HEK293 (cell line): Measurements from ENCODE around the gene SIN3A.
"Not testable (repeated sequence)": the region's sequence is repeated elsewhere in the genome, so short reads cannot be mapped to it uniquely, and the experiment has no call there.

ENCODE experiments used
- CTCF ChIA-PET: fragments of 350-600 bp; formaldehyde crosslinking; extraction: SDS; loops from one replicate; lab custom pipeline; 2021; ENCODE audit warnings: antibody characterized with exemption; lab: Yijun Ruan, JAX
- POLR2A ChIA-PET: fragments of 300-600 bp; formaldehyde crosslinking; extraction: SDS; loops from one replicate; lab custom pipeline; 2020; ENCODE audit warnings: antibody characterized with exemption, inconsistent platforms; lab: Yijun Ruan, JAX
- H3K27ac ChIP-seq: fragments of 200-500 bp; sonication (Bioruptor generic); 2 replicates; pipeline ENCODE4 v1.5.1; 2014; ENCODE audit warnings: low read depth, low read length, control low read depth, inconsistent platforms; ENCODE audit errors: extremely low read depth
- H3K36me3 ChIP-seq, 2 experiments: fragments of 200-500 bp in 1 of 2; sonication (Bioruptor generic) in 1 of 2; 1 replicate in 1 of 2; 2 replicates in 1 of 2; pipeline ENCODE4 v1.5.1; 2014 to 2017; ENCODE audit warnings: inconsistent platforms in 2 of 2, low read length in 2 of 2; ENCODE audit not compliant: control insufficient read depth in 2 of 2, insufficient read depth in 1 of 2
- H3K4me1 ChIP-seq: fragments of 200-500 bp; sonication (Bioruptor generic); 2 replicates; pipeline ENCODE4 v1.5.1; 2014; ENCODE audit warnings: mild to moderate bottlenecking, low read length, inconsistent platforms; ENCODE audit not compliant: control insufficient read depth, insufficient read depth
- H3K4me3 ChIP-seq: 2 replicates; pipeline ENCODE4 v1.5.1; 2011; ENCODE audit warnings: low read depth, mild to moderate bottlenecking, control low read depth, low read length, moderate library complexity
- H3K9me3 ChIP-seq: fragments of 200-500 bp; sonication (Bioruptor generic); 2 replicates; pipeline ENCODE4 v1.5.1; 2014; ENCODE audit warnings: low read depth, low read length, inconsistent platforms; ENCODE audit not compliant: control insufficient read depth, insufficient read depth
- KLF1 ChIP-seq: fragments of 450-650 bp; formaldehyde crosslinking; IDR thresholded peaks from 2 replicates; pipeline ENCODE4 v1.5.1; 2016; ENCODE audit warnings: missing biosample characterization, missing genetic modification characterization
- REST ChIP-seq: fragments of 450-650 bp; formaldehyde crosslinking; IDR thresholded peaks from 2 replicates; pipeline ENCODE4 v1.5.1; 2016; ENCODE audit warnings: missing biosample characterization, missing genetic modification characterization
- ZBTB11 ChIP-seq: fragments of 450-650 bp; formaldehyde crosslinking; conservative IDR thresholded peaks from 2 replicates; pipeline ENCODE4 v1.5.1; 2016; ENCODE audit warnings: low read depth, missing biosample characterization, missing genetic modification characterization
- ZBTB21 ChIP-seq: fragments of 450-650 bp; formaldehyde crosslinking; IDR thresholded peaks from 2 replicates; pipeline ENCODE4 v1.5.1; 2017; ENCODE audit warnings: missing biosample characterization, missing genetic modification characterization
- ZBTB7A ChIP-seq: fragments of 450-650 bp; formaldehyde crosslinking; IDR thresholded peaks from 2 replicates; pipeline ENCODE4 v1.5.1; 2016; ENCODE audit warnings: low read depth, missing biosample characterization, missing genetic modification characterization
- ZNF140 ChIP-seq: fragments of 450-650 bp; formaldehyde crosslinking; IDR thresholded peaks from 2 replicates; pipeline ENCODE4 v1.5.1; 2016; ENCODE audit warnings: missing biosample characterization, missing genetic modification characterization
- ZNF423 ChIP-seq: fragments of 450-650 bp; formaldehyde crosslinking; IDR thresholded peaks from 2 replicates; pipeline ENCODE4 v1.5.1; 2016; ENCODE audit warnings: missing biosample characterization, missing genetic modification characterization
- ZNF530 ChIP-seq: fragments of 450-650 bp; formaldehyde crosslinking; IDR thresholded peaks from 2 replicates; pipeline ENCODE4 v1.5.1; 2016; ENCODE audit warnings: low read depth, missing biosample characterization, missing genetic modification characterization
- ZNF561 ChIP-seq: fragments of 450-650 bp; IDR thresholded peaks from 2 replicates; pipeline ENCODE4 v1.5.1; 2018; ENCODE audit warnings: missing biosample characterization, missing genetic modification characterization, borderline replicate concordance
- ZNF701 ChIP-seq: fragments of 450-650 bp; formaldehyde crosslinking; IDR thresholded peaks from 2 replicates; pipeline ENCODE4 v1.5.1; 2016; ENCODE audit warnings: missing biosample characterization, missing genetic modification characterization
- TF ChIP-seq, protein P1 (sequence below): fragments of 450-650 bp; formaldehyde crosslinking; IDR thresholded peaks from 2 replicates; pipeline ENCODE4 v1.5.1; 2017; ENCODE audit warnings: missing biosample characterization, missing genetic modification characterization
- TF ChIP-seq, protein P2 (sequence below): fragments of 450-650 bp; formaldehyde crosslinking; IDR thresholded peaks from 2 replicates; pipeline ENCODE4 v1.5.1; 2016; ENCODE audit warnings: missing biosample characterization, missing genetic modification characterization

The SIN3A gene

DNA sequence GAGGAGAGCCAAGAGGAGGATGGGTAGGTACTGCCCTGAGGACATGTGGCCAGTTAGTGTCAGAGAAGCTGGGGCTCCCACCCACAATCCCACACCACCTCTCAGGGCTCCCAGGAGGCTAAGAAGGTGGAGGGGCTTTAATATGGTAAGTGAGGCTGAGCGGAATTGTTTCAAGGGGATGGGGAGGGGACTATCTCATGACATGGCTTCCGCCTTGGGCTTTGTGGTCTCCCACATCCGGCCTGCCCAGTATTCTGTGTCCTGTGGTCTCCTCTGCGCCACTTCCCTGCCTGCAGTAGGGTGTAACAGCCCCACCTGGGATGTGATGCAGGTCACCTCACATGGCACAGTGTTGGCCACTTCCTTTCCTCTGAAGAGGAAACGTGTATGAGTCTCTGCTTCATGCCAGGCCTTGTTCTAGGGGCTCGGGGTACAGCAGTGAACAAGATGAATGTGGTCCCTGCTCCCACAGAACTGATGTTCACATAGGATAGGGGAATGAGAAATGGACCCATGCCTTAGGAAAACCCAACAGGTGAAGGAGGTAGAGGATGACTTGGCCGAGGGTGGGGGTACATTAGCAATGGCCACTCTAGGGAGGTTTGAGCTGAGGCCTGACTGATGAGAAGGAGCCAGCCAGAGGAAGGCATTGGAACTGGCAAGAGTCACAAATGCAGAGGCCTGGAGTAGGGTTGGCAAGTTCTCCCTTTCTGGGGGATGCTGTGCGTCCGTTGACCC, 101.5 kb downstream of the SIN3A start (continued):
- TF ChIP-seq, protein P1, sequence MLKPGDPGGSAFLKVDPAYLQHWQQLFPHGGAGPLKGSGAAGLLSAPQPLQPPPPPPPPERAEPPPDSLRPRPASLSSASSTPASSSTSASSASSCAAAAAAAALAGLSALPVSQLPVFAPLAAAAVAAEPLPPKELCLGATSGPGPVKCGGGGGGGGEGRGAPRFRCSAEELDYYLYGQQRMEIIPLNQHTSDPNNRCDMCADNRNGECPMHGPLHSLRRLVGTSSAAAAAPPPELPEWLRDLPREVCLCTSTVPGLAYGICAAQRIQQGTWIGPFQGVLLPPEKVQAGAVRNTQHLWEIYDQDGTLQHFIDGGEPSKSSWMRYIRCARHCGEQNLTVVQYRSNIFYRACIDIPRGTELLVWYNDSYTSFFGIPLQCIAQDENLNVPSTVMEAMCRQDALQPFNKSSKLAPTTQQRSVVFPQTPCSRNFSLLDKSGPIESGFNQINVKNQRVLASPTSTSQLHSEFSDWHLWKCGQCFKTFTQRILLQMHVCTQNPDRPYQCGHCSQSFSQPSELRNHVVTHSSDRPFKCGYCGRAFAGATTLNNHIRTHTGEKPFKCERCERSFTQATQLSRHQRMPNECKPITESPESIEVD (tag by site-specific recombination), result no peak
- no peak for TF ChIP-seq KLF1
- TF ChIP-seq ZNF423 (tag by site-specific recombination), result no peak
- no peak for TF ChIP-seq ZNF561 (tag by site-specific recombination)
- TF ChIP-seq ZBTB7A (tag by site-specific recombination), result no peak
- no peak for TF ChIP-seq ZNF701 (tag by site-specific recombination)
- no peak for TF ChIP-seq ZBTB21 (tag by site-specific recombination)
- TF ChIP-seq REST (tag by site-specific recombination), result no peak
- no peak for TF ChIP-seq ZNF530
- TF ChIP-seq, protein P2, sequence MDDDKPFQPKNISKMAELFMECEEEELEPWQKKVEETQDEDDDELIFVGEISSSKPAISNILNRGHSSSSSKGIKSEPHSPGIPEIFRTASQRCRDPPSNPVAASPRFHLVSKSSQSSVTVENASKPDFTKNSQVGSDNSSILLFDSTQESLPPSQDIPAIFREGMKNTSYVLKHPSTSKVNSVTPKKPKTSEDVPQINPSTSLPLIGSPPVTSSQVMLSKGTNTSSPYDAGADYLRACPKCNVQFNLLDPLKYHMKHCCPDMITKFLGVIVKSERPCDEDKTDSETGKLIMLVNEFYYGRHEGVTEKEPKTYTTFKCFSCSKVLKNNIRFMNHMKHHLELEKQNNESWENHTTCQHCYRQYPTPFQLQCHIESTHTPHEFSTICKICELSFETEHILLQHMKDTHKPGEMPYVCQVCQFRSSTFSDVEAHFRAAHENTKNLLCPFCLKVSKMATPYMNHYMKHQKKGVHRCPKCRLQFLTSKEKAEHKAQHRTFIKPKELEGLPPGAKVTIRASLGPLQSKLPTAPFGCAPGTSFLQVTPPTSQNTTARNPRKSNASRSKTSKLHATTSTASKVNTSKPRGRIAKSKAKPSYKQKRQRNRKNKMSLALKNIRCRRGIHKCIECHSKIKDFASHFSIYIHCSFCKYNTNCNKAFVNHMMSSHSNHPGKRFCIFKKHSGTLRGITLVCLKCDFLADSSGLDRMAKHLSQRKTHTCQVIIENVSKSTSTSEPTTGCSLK, result no peak
- no peak for TF ChIP-seq ZBTB11 (tag by site-specific recombination)
- TF ChIP-seq ZNF140, result peak; percentile 100

GRCh38 chr15:75349351-75349669, 102.2 kb downstream of the SIN3A start:
- H3K4me1 ChIP-seq, H3K27ac ChIP-seq, H3K4me3 ChIP-seq, H3K9me3 ChIP-seq: not testable (repeated sequence)
- peaks cover 18 to 32% of the 10 kb centered on the region in 2 experiments; a peak in 2 of 3 replicates for H3K36me3 ChIP-seq
- ChIA-PET POLR2A (interaction anchor here (1.3 to 3.3 kb wide), 4 partner anchors 12 to 105 kb away, joined by 3 to 31 read pairs (median 4); partner anchors contain the start of gene MAN2C1), CTCF (interaction anchor here (4.7 kb wide), 1 partner anchor 19 kb away, joined by 33 read pairs; the partner anchor contains the start of gene MAN2C1)
